GM12878 (cell line): Measurements from ENCODE around the gene C1QL2.

Source experiments
- EGR1 ChIP-seq, 2 experiments: IDR thresholded peaks; 1 replicate in 1 of 2; 2 replicates in 1 of 2; pipeline ENCODE4 v1.6.1; 2011 to 2012; ENCODE audit warnings: low read depth in 2 of 2, low read length in 2 of 2, borderline replicate concordance in 1 of 2, mild to moderate bottlenecking in 1 of 2, moderate library complexity in 1 of 2
- EP300 ChIP-seq, 2 experiments: fragments of 150-350 bp in 1 of 2; IDR thresholded peaks; 2 replicates each; pipeline ENCODE4 v1.6.1; 2011 to 2012; ENCODE audit warnings: low read depth in 2 of 2, low read length in 2 of 2, borderline replicate concordance in 1 of 2, improper control_type of control experiment in 1 of 2, inconsistent platforms in 1 of 2; ENCODE audit not compliant: control insufficient read depth in 1 of 2
- EZH2 ChIP-seq: IDR thresholded peaks from 2 replicates; pipeline ENCODE4 v1.6.1; 2012; ENCODE audit warnings: low read depth, mild to moderate bottlenecking, control low read depth, inconsistent platforms, low read length, borderline replicate concordance; ENCODE audit not compliant: control insufficient read depth
- FOXM1 ChIP-seq: IDR thresholded peaks from 2 replicates; pipeline ENCODE4 v1.6.1; 2012; ENCODE audit warnings: low read depth, mild to moderate bottlenecking, inconsistent platforms, low read length, moderate library complexity
- GABPA ChIP-seq: IDR thresholded peaks from 2 replicates; pipeline ENCODE4 v1.6.1; 2014; ENCODE audit warnings: antibody characterized with exemption, low read depth, mild to moderate bottlenecking, inconsistent platforms
- NR2C2 ChIP-seq: IDR thresholded peaks from 2 replicates; pipeline ENCODE4 v1.6.1; 2011; ENCODE audit warnings: borderline replicate concordance, low read depth; ENCODE audit not compliant: control insufficient read depth, insufficient read length
- REST ChIP-seq: IDR thresholded peaks from 2 replicates; pipeline ENCODE4 v1.6.1; 2012; ENCODE audit warnings: mild to moderate bottlenecking, low read depth, low read length

- TF ChIP-seq FOXM1 (no peak), NR2C2 (no peak), EGR1 (IDR thresholded peaks at IDR 0.05; ENCODE audit: borderline replicate concordance in 1 of 2, low read depth in 2 of 2, low read length in 2 of 2) (no peak), EP300 (IDR thresholded peaks at IDR 0.05; ENCODE audit: borderline replicate concordance in 1 of 2, control insufficient read depth in 1 of 2, low read depth in 2 of 2, low read length in 2 of 2) (no peak), REST (no peak), GABPA (no peak), EZH2 (no peak)
These were observed 35.2 kb downstream of the C1QL2 start for GRCh38 chr2:119123389-119123788.
